HG03460 (cell line): ENCODE measurements around the gene AKAP8.
"Not testable (repeated sequence)": the region's sequence is repeated elsewhere in the genome, so short reads cannot be mapped to it uniquely, and the experiment has no call there.

Experiments
- ATAC-seq: cut with Tn5 transposase; IDR thresholded peaks from one replicate; pipeline ENCODE4 v1.9.1; 2021; ENCODE audit not compliant: unreplicated experiment

AKAP8 gene

GRCh38 chr19:15374105-15374651 lies 5.4 kb downstream of the AKAP8 start:
- ATAC-seq, result no peak

- no peak for ATAC-seq
These were observed 5.9 kb downstream of the AKAP8 start for GRCh38 chr19:15373644-15374043.

GRCh38 chr19:15372891-15373301 lies 6.7 kb downstream of the AKAP8 start:
- no peak for ATAC-seq

- ATAC-seq, result no peak
These were observed 7.1 kb downstream of the AKAP8 start for GRCh38 chr19:15372470-15372869.

GRCh38 chr19:15371786-15372380 lies 7.7 kb downstream of the AKAP8 start:
- no peak for ATAC-seq

GRCh38 chr19:15371119-15371518 lies 8.5 kb downstream of the AKAP8 start:
- ATAC-seq, result no peak

GRCh38 chr19:15369594-15369891 lies 10.0 kb downstream of the AKAP8 start:
- ATAC-seq, result no peak

GRCh38 chr19:15368798-15369593 lies 10.6 kb downstream of the AKAP8 start:
- no peak for ATAC-seq

GRCh38 chr19:15368051-15368632 lies 11.4 kb downstream of the AKAP8 start:
- ATAC-seq, result no peak

- ATAC-seq, result no peak
These were observed 12.1 kb downstream of the AKAP8 start for GRCh38 chr19:15367439-15367838.

GRCh38 chr19:15365264-15365663 lies 14.3 kb downstream of the AKAP8 start:
- no peak for ATAC-seq

GRCh38 chr19:15363791-15364190 lies 15.8 kb downstream of the AKAP8 start:
- ATAC-seq, result not testable (repeated sequence)

GRCh38 chr19:15363048-15363447 lies 16.5 kb downstream of the AKAP8 start:
- not testable (repeated sequence) for ATAC-seq

- not testable (repeated sequence) for ATAC-seq
These were observed 19.6 kb downstream of the AKAP8 start for GRCh38 chr19:15360015-15360414.

GRCh38 chr19:15358918-15359317 lies 20.7 kb downstream of the AKAP8 start:
- no peak for ATAC-seq

GRCh38 chr19:15357906-15358305 lies 21.7 kb downstream of the AKAP8 start:
- no peak for ATAC-seq

- no peak for ATAC-seq
These were observed 24.9 kb downstream of the AKAP8 start for GRCh38 chr19:15354566-15355296.

GRCh38 chr19:15353908-15354307 lies 25.7 kb downstream of the AKAP8 start:
- ATAC-seq, result no peak

GRCh38 chr19:15352535-15352934 lies 27.1 kb downstream of the AKAP8 start:
- not testable (repeated sequence) for ATAC-seq

GRCh38 chr19:15341328-15341727 lies 38.3 kb downstream of the AKAP8 start:
- not testable (repeated sequence) for ATAC-seq

GRCh38 chr19:15340086-15340485 lies 39.5 kb downstream of the AKAP8 start:
- ATAC-seq, result no peak
